ENCODE measurements around the gene ZNF311.
A peak's percentile ranks its signal among the peaks of the same experiment; 100 is the strongest.
"Not testable (repeated sequence)": the region's sequence is repeated elsewhere in the genome, so short reads cannot be mapped to it uniquely, and the experiment has no call there.

ZNF311 gene

GRCh38 chr6:28953039-28953584 is 52.0 kb downstream of the ZNF311 start:
- peak; percentile 50 for DNase-seq (ENCODE audit: low spot score)

- DNase-seq (ENCODE audit: low spot score): not testable (repeated sequence)
These were observed 55.4 kb downstream of the ZNF311 start for GRCh38 chr6:28949656-28950195.

- DNase-seq (ENCODE audit: low spot score): no peak
These were observed 56.2 kb downstream of the ZNF311 start for GRCh38 chr6:28948782-28949486.

DNA sequence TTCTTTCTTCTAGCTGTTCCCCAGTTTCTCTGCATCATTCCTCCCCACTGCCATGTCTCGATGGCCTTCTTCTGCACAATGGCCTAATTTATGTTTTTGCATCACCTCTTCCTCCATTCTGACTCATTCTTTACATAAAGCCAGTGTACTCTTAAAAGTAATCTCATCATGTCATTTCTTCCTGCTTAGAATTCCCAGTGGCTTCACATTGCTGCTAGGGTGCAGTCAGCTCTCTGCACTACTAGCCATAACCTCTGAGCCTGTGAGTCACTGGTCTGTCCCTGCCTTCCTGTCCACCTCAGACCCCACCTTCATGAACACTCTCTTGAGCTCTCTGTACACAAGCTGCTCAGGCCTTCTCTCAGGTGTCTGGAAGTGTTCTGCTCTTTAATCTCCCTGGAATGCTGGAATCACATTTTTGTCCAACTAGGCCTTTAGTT is 57.3 kb downstream of the ZNF311 start:
- peak; percentile 65 for DNase-seq (ENCODE audit: low spot score)

- no peak for DNase-seq (ENCODE audit: low spot score)
These were observed 57.9 kb downstream of the ZNF311 start for GRCh38 chr6:28947067-28947765.

DNA sequence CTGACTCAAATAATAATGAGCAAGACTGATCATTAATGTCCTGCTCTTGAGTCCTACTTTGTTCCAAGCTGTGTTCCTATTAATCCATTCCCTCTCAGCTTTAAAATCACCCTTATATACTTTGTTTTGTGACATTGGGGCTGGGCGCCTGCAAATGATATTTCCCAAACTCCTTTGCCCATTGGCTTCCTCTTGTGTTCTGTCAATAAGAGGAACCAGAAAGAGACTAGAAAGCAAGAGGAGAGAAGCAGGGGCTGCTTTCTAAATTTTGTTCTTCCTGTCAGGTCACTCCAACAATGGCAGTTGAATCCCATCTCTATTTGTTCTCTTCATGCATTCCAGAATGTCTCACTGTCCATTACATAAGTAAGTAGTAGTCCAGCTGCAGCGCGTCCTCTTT is 59.8 kb downstream of the ZNF311 start:
- no peak for DNase-seq (ENCODE audit: low spot score)

Data from SW480 (cell line).